ENCODE results near the gene C6orf52.

Gene C6orf52

GRCh38 chr6:10695086-10695657 is 756 bp upstream of the C6orf52 start:
- peak overlapping the region; percentile 94 for H3K4me3 ChIP-seq (ENCODE audit: low read depth, low read length)
- DNase-seq (ENCODE audit: low read depth): peak; percentile 16
- no peak for TF ChIP-seq CTCF (IDR thresholded peaks at IDR 0.05; ENCODE audit: insufficient read depth, low read depth, low read length, missing control alignments)

GRCh38 chr6:10692965-10693538 is 1.4 kb downstream of the C6orf52 start:
- TF ChIP-seq CTCF (IDR thresholded peaks at IDR 0.05; ENCODE audit: insufficient read depth, low read depth, low read length, missing control alignments): no peak
- H3K4me3 ChIP-seq (ENCODE audit: low read depth, low read length): peak overlapping the region; percentile 94
- DNase-seq (ENCODE audit: low read depth): no peak

- no peak for DNase-seq (ENCODE audit: low read depth)
- no peak for TF ChIP-seq CTCF (IDR thresholded peaks at IDR 0.05; ENCODE audit: insufficient read depth, low read depth, low read length, missing control alignments)
- H3K4me3 ChIP-seq (ENCODE audit: low read depth, low read length): no peak overlapping the region
Measured at GRCh38 chr6:10690651-10691445, 3.6 kb downstream of the C6orf52 start.

- DNase-seq (ENCODE audit: low read depth): no peak
- no peak overlapping the region for H3K4me3 ChIP-seq (ENCODE audit: low read depth, low read length)
- TF ChIP-seq CTCF (IDR thresholded peaks at IDR 0.05; ENCODE audit: insufficient read depth, low read depth, low read length, missing control alignments): no peak
Measured at GRCh38 chr6:10687582-10687981, 6.8 kb downstream of the C6orf52 start.

GRCh38 chr6:10686901-10687300 is 7.5 kb downstream of the C6orf52 start:
- no peak overlapping the region for H3K4me3 ChIP-seq (ENCODE audit: low read depth, low read length)
- DNase-seq (ENCODE audit: low read depth): no peak
- TF ChIP-seq CTCF (IDR thresholded peaks at IDR 0.05; ENCODE audit: insufficient read depth, low read depth, low read length, missing control alignments): no peak

GRCh38 chr6:10685092-10685915 is 9.1 kb downstream of the C6orf52 start:
- DNase-seq (ENCODE audit: low read depth): no peak
- no peak for TF ChIP-seq CTCF (IDR thresholded peaks at IDR 0.05; ENCODE audit: insufficient read depth, low read depth, low read length, missing control alignments)
- no peak overlapping the region for H3K4me3 ChIP-seq (ENCODE audit: low read depth, low read length)
